ENCODE measurements around the gene VSTM2L.
"Not testable (repeated sequence)": the region's sequence is repeated elsewhere in the genome, so short reads cannot be mapped to it uniquely, and the experiment has no call there.

VSTM2L gene, protein sequence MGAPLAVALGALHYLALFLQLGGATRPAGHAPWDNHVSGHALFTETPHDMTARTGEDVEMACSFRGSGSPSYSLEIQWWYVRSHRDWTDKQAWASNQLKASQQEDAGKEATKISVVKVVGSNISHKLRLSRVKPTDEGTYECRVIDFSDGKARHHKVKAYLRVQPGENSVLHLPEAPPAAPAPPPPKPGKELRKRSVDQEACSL

DNA sequence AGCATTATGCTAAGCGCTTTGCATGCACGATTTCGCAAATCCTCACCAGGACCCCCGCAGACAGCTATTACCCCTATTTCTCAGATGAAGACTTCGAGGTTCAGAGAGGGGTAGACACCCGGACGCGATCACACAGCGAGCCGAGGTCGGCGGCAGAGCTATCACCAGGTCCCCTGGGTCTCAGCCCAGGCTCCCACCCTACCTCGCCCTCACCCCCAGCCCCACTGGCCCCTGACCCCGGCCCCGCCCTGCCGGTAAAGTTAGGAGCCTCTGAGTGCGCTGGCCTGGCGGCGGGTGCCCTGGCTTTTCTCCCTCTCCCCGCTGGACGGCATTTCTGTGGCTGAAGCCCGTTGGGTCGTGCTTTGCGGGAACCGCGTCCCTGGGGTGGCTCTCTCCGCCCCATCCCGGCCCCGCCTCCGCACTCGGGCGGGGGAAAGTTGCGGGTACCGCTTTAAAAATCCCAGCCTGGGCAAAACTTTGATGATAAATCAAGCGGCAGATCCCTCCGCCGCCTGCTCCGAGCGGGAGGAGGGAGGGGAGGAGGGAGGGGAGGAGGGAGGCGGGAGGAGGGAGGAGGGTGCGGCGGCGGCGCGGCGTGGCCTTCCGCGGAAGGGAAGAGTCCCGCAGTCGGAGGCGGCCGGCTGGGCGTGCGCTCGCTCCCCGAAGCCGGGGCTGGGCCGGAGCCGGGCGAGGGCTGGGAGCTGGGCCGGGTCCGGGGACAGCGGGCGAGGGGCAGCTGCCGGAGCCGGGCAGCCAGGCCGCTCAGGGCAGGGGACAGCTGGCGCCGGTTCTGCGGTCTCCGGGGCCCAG, at the start of gene VSTM2L:
VSTM2L (plus strand) TSS at position 624 of the 810 bp plus-strand sequence. CDS start 224 bp downstream, outside the sequence.
- peak; percentile 44 for DNase-seq

DNA sequence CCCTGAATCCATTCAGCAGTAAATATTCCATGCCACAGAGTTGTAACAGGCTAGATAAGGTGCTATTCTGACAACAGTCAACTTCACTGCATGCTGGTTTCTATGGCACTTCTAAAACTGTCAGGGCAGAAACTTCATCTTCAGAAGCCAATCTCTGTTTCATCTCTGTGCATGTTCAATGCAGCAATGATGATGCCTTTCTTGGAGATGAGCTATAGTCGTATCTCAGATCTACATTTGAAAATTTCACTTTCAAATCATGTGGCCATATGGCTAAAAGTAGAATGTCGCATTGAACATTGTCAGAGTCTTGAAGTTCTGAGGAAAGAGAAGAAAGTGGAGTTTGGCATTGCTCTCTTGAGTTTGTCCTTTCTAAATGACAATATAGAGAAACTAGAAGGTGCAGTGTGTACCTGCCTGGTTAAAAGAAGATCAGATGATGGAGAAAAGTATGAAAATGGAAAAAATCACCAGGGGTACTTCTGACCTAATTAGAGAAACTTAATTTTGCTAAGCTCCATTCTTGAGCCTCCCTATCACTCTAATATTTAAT, 49.0 kb upstream of the VSTM2L start:
- DNase-seq = no peak

DNA sequence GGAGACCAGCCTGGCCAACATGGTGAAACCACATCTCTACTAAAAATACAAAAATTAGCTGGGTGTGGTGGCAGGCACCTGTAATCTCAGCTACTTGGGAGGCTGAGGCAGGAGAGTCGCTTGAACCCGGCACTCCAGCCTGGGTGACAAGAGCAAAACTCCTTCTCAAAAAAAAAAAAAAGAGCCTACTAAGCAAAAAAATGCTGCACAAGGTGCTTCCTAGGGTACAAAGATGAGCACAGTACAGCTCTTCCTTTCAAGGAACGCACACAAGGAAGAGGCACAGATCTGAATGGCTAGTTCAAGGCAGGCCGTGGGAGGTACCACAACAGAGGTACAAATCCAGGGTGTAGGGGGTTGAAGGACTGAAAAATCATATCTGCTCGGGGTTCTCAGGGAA, 46.9 kb upstream of the VSTM2L start:
- DNase-seq = not testable (repeated sequence)

DNA sequence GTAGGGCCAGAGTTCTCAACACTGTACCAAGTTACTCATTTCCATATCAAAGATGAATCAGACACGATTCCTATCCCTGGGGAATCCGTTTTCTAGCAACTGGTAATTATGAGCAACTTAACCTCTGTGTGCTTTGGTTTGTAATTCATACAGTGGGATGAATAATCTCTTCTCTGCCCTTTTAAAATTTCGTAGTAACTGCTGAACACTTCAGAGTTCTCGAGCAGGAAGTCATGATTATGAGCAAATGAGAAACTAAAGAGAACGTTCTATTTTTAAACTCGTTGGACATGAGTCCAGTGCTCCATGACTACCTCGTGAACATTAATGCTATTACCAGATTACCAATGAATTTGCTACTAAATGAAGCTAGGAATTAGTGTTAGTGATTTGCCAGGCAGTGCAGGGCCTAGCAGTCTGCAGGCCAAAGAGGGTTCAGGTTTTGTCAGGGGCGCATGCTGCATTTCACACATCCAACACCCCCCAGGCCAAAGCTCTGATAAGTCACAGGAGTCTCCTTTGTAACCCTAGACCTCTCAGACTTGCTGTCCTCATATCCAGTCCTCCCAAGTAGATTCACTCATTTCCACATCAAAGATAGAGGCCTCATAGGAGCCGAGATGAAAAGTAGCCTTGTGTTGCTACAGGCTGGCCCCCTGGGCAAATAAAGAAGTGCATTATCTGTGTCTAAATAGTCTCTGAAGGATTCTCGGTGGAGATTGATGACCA, 45.8 kb upstream of the VSTM2L start:
- peak; percentile 68 for DNase-seq

DNA sequence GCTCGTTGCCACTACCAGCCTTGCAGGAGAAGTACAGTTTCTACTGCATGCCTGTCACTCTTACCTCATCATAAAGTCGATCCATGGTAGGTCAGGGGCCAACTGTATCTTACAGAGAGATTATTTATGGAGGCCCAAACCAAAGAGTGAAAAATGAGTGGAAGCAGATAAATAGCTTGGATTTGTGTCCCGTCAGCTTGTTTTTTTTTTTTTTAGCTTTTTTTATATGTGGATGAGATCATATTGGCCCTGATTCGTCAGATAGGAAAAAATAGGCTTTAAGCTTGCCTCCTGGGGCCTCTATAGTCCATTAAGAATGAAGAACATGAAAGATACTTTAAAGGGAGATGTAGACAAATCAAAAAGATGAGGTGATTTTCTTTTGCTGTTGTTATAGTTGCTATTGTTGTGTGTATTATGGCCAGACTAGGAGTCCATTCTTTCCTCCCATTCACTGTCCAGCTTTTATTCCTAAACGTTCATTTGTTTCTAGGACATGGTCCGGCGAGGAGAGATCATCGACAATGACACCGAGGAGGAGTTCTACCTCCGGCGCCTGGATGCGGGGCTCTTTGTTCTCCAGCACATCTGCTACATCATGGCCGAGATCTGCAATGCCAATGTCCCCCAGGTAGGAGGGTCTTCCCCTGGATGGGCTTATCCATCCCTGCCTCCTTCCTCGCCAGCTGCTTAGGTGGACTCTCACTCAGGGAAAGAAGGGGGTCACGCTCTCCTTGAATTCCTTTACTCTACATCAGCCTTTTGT, 43.3 kb upstream of the VSTM2L start:
- DNase-seq = no peak

DNA sequence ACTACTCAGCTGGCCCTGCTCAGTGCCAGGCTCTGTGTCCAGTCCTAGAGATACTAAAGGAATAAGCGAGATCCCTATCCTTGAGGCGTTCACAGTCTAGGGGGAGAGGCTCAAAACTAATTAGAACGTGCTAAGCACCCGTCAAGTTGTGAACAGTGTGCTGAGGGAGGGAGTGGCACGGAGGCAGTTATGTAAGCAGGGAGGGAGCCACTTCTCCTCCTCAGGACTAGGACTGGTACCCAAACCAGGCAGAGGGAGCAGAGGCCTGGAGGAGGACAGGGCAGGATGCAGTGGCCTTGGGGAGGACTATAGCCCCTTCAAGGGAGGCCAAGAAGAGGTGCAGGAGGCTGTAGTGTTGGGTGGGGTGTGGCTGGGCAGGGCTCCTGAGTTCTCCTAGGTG, 39.6 kb upstream of the VSTM2L start:
- no peak for DNase-seq

DNA sequence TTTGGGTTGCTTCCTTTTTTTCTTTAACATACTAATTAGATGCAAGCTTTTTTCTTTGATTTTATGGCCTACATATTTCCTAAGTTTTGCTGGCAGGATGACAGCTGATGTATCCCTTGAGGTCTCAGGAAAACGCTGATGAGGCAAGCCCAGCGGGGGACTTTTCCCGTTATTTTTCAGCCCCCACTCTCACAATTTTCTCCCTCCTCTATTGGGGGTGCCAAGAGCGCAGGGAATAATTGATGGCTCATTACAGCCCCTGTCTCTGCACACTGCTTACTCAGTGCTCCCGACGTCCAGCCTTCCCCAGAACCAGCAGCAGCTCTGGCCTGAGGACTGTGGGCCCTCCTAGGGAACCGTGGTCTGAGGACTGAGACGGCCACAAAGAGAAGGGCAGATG, 38.6 kb upstream of the VSTM2L start:
- peak; percentile 75 for DNase-seq

DNA sequence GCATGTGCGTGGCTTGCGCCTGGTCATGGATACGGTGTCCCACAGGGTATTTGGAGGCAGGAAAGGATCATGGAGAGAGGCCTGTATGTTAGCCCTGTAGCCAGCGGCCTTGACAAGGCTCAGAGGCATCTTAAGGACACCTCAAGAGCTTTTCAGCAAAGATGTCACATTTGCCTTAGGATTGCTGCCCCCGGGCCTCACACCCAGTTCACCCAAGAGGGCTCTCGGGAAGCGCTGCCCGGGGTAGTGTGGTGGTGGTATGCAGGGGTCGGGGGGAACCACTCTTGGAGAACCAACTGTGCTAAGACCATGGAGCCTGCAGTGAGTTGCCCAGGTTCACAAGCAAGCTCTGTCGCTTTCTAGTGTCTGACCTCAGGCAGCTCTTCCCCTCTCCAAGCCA, 36.9 kb upstream of the VSTM2L start:
- no peak for DNase-seq

DNA sequence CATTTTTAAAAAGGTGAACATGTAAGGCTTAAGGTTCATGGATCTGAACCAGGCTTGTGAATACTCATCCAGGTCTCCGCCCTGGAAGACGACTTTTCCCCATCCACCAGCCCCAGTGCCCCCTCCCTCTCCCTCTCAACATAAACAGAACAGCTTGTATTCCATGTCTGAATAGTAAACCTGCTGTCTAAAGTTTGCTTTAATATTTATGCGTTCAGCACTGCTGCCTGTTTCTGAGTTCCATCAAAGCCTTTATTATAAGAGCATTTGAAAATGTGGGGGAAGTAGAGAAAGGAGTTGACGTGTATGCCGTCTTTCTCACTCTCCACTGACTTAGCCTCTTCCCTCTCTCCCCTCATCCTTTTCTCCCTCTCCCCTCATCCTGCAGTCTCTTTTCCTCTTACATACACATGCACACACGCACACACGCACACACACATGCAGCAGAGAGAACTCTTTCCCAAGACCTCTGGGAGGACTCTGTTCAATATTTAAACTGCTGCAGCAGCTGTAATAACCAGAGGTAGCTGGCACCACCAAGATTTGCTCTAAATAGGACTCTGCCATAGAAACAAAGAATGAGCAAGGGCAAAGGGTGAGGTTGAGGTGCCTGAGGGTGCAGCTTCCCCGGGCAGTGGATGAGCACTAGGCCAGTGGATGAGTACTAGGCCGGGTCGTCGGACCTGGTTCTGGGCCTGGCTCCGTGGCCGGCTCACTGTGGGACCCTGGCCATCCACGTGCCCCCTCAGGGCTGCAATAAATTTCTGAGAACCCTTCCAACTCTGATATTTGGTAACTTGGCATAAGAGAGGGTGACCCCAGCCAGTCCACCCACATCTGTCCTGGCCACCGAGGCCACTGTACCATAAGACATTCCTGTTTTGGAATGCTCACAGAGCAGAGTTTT, 35.4 kb upstream of the VSTM2L start:
- DNase-seq = no peak

DNA sequence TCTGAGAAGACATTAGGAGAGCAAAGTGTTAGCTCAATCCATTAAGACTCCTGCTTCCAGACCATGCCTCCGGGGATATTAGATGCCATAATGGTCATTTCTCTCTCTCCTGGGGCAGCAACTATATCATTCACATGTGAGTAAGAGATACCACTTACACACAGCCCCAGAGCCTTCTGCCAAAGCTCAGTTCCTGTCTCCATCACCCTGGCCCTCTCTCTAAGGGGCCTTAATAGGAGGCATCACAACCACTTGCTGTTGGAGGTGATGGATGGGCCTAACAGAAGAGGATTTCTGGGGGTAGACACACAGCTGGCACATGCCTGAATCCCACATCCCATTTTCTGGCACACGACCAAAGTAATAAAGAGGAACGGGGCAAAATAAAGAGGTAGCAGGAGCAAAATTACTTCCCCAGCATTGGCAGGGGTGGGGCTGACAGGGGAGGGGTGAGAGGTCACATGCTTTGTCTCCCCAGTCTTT, 34.0 kb upstream of the VSTM2L start:
- DNase-seq = no peak

DNA sequence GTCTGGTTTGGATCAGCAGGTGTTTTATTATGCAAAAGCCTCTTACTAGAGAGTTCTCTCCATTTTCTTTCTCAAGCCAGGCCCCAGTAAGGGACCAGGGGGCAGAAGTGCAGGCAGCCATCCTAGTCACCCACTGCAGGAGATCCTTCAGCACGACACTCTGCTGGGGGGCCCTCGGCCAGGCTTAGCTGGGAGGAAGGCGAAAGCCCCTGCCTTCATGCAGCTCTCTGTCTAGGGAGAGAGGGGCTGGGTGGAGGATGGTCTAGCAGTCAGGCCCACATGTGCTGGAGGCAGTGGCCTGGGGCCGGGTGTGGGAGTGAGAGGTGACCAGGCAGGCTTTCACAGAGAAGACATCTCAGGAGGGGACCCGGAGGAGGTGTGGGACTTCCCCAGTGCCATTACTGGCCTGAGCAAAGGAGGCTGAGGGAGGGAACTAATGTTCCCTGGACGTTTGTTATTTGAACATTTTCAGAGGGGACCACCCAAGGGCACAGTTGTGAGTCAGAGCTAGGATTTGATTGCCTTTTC, 33.5 kb upstream of the VSTM2L start:
- DNase-seq = no peak

DNA sequence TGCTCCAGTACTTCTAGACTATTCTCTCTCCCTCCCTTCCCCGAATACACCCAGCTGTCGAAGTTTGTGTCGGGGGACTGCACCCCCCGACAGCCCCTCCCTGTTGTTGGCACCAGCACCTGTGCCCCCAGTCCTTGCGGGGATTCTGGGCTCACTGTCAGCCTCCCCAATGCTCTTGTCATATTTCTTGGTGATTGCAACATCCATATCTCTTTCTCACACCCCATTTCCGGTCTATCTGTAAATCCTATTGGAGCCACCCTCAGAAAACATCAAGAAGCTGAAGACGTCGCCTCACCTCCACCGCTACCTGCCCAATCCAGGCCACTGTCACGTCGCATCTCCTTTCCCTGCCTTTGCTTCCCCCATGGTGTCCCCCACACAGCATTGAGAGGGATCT, 32.6 kb upstream of the VSTM2L start:
- no peak for DNase-seq

DNA sequence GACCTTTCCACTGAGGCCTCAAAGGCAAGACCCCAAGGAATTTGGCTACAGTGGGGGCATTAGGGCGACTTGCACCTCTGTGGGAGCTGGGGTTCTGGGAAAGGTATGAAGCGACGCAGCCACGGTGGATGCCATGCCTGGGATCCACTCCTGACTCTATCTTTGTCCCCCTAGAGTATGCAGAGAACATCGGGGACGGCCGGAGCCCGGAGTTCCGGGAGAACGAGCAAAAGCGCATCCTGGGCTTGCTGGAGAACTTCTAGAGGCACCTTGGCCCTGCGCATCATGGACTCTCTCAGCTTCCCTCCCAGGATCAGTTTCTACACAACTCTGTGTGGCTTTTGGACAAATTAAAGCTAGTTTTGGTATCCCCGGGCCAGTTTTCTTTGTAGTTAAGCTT, 31.2 kb upstream of the VSTM2L start:
- no peak for DNase-seq

DNA sequence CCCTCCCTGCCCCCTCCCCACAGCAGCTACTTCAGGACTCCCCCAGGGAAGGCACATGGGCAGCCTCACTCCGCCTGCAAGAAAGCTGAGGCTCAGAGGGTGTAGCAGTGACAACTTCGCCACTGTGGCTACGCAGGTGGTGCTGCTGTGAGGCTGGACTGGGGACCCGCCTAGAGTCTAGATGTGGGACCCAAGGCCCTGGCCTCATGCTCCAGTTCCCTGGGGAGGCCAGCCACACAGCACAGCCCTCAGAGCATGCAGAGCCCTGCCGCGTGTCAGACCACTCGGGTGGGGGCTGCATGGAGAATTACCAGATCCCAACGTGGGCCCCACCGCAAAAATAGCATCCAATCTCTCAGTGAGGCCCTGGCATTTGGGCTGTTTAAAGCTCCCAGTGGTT, 30.8 kb upstream of the VSTM2L start:
- no peak for DNase-seq

DNA sequence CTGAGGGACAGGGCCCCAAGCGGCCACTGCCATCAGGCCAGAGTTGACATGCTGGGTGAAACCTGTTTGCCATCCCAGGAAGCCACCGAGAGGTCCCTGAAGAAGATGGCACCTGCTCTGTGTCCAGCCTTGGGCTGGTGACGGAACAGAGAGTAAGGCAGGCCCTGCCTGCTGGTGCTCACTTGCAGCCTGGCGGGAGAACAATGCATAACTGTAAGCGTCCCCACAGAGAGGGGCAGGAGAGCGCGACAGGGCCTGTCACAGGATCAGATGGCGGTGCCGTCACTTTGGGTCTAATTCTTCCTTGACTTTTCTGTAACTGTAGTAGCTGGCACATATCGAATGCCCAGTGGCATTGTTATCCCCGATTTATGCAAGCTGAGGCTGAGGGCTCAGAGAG, 29.0 kb upstream of the VSTM2L start:
- DNase-seq = no peak

DNA sequence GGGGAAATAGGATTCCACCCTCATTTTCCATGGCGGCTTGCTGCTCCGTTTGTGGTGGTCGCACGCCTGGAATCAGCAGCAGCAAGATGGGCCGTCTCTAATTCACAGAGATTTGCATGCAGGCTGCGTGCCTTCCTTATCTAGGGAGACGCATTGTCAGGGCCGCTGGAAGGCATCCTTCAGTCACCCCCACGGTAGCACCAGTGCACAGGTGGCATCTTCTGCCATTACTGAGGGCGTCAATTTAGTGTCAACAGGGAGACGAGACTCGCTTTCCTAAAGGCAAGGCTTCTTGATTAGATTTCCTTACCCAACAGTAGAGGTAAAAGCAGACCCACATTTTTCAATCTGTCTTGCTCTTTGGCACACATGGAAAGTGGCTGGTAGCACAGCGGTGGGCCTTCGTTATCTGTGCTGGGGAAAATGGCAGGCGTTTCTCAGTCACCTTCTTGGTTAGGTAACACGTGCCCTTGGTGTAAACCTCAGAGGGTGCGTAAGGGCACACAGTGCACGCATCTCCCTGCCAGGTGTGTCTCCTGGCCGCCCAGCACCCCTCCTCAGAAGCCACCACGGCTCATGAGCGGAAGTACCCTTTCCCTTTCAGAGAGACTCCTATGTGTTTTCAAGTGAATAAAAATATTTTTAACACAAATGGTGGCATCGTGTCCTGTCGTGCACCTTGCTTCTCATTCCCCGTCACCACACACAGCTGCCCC, 27.3 kb upstream of the VSTM2L start:
- no peak for DNase-seq

DNA sequence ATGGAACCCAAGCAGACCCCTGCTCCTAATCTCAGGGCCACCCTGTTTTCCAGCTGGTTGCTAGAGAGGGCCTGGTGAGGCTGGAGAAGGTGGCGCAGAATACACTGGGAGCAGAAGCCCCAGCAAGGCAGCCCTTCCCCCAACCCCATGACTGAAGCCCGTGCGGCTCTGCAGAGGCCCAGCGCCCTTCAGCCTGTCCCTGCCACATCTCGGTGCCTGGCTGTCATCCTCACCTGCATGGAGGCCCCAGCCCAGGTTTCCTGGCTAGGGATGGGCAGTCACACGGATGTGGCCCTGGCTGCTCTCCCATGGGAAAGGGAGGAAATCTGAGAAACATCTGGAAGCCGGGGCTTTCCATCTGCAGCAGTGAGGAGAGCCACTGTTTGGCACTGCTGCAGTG, 26.1 kb upstream of the VSTM2L start:
- DNase-seq = no peak

DNA sequence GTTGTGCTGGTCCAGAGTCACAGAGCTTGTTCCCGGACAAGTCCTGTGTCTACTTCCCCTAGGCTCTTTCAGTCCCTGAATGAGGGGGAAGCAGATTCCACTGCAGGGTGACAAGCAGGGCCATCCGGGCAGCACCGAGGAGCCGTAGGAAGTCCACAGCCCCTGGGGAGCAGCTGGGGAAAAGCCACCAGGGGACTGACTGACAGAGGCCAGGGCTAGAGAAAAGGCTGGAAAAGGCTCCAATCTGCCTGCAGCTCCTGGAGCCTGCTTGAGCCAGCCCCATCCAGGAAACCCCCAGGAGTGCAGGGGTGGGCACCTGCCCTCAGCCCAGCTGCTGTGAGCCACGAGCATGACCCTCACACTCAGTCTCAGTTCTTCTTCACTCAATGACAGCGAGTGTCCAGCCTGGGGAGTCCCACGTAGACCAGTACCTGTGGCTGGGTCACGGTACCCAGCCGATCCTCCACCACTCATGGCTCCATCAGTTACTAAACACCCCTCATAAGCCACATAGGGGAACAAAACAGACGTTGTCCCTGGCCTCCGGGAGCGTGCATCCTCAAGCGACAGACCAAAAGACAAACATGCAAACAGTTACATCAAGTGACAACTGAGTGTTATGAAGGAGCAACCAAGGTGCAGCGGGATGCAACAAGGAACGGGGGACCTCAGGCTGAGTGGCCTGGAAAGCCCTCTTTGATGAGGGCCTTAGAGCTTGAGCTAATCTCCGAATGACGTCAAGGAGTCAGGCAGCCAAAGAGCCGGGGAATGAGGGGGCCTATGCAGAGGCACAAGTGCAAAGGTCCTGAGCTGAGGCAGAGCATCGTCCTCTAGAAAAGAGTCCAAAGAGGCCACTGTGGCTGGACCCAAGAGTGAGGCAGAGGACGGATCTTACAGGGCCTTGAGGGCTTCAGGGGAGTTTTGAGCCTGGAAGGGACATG, 24.8 kb upstream of the VSTM2L start:
- no peak for DNase-seq

DNA sequence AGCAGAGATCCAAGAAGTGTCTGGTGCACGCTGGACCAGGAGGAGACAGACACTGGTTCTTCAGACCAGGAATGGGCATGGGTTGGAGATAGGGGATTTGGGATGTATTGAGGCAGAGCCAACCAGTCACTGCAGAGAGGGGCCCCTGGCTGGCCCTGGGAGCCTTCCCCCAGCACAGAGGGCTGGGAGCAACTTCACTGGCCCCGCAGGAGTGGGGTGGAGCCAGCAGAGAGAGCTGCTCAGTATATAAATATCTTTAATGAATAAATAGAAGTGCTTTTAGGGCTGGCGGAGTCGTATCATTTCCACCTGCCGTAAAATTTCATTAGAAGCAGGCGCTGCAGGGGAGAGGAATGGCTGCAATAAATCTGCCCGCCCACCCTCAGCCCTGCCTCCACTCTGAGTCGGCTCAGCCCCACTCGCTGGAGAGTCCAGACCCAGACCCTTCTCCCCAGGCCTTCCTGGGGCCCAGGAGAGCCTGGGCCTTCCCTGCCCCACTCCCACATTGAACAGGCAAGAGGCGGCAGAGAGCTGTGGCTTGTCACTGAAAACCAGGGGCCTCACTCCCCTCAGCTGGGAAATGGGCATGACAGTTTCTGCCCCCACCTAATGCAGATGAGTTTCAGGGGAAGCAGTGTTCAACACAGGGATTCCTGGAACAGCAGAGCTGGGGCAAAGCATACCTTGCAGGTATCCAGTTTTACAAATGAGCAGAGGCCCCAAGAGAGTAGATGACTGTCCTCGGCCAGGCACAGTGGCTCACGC, 23.9 kb upstream of the VSTM2L start:
- DNase-seq = no peak

Measured in fibroblast of upper back skin (primary cell).